Lower leg skin (tissue), 3 donors: Measurements from ENCODE around the gene QSOX2.

ENCODE experiments used
- CTCF ChIP-seq, 3 donors: fragments of 450-650 bp; IDR thresholded peaks; one replicate each; pipeline ENCODE4 v1.5.1; 2016; ENCODE audit warnings: antibody characterized with exemption in 3 of 3, mild to moderate bottlenecking in 3 of 3, moderate library complexity in 2 of 3
- POLR2A ChIP-seq, 2 donors: fragments of 450-650 bp; IDR thresholded peaks; one replicate each; pipeline ENCODE4 v1.6.1; 2016 to 2017; ENCODE audit warnings: antibody characterized with exemption in 2 of 2, mild to moderate bottlenecking in 1 of 2, moderate library complexity in 1 of 2

- TF ChIP-seq CTCF (IDR thresholded peaks at IDR 0.05), result no peak
- no peak for TF ChIP-seq POLR2A (IDR thresholded peaks at IDR 0.05)
Measured at GRCh38 chr9:136234597-136234996, 11.0 kb downstream of the QSOX2 start.
